HG03175 (cell line): Measurements from ENCODE around the gene MICAL2.

ENCODE experiments used
- ATAC-seq: cut with Tn5 transposase; IDR thresholded peaks from one replicate; pipeline ENCODE4 v1.9.1; 2021; ENCODE audit warnings: mild to moderate bottlenecking, moderate library complexity; ENCODE audit not compliant: unreplicated experiment

The MICAL2 gene

DNA sequence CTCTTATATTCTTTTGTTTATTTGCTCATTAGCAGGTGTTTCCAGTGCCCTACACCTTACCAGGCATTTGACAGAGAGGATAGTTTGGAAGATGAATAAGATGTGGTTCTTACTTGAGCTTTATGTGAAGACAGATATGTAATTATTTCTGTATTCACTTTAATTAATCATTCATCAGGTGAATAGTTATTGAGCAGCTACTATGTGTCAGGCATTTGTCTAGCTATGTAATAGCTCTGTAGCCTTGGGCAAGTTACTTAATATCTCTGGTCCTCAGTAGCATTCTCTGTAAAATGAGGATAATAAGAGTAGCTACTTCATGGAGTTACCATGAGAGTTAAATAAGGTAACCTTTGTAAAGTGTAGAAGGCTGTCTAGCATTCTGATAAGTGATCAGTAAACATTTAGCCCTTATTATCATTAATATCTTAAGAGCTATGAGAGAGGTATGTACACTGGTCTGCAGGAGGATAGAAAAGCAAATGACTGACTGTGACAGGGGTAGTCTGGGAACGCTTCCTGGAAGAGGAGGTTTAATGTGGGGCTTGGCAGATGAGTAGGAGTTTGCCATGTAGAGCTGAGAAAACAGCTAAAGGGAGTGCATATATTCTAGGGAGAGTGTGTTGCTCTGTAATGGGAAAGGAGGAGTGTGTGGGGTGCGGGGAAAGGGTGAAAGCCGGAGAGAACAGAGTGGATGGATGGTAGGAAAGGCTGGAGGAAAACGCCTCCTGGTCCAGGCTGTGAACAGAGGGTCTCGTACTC is 56.1 kb downstream of the MICAL2 start:
- no peak for ATAC-seq

DNA sequence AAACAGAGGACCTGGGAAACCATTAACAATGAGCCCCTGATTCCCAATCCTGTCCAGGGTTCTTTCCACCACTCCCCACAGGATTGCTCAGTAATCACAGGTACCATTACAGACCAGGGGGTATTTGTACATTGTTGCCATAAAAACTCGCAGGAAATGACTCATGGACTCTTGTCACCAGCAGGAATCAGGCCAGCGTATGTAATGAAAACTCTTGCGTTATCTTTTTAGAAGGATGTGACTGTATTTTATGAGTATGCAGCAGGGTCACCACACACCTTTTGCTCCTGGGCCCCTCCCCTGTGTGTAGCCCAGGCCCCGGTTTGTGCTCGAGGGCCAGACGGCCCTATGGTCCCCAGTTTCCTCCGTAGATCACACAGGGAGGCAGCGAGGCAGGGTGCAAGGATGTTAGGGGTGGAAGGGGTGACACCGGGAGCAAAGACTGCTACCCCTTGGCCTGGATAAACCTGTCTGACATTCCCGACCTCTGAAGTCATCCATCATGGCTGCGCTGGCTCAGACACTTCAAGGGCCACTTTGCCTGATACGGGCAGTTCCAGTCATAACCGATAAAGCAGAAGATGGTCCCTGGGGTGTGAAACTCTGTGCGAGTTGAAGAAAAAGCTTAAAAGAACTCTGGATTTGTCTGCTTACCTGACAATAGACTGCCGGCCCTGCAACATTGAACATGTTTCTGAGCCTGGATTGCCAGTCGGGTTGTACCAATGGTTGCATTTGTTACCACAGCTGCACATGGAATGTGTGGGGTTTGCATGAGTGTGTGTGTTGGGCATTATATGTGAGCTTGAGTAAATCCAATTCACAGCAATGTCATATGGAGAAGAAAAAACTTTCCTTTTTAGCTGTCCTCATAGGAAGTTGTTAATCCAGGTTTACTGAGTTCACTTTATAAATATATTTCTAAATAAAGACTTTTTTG is 56.9 kb downstream of the MICAL2 start:
- no peak for ATAC-seq

DNA sequence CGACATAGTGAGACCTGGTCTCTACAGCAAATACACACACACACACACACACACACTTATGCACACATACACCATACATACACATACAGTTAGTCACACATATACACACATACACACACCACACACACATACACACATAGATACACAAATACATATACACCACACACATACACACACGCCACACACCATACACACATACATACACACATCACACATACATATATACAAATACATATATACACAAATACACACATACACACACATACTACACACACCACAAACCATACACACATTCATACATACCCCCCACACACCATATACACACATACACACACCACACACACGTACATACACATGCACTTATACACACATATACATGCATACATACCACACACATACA is 57.7 kb downstream of the MICAL2 start:
- ATAC-seq, result no peak

DNA sequence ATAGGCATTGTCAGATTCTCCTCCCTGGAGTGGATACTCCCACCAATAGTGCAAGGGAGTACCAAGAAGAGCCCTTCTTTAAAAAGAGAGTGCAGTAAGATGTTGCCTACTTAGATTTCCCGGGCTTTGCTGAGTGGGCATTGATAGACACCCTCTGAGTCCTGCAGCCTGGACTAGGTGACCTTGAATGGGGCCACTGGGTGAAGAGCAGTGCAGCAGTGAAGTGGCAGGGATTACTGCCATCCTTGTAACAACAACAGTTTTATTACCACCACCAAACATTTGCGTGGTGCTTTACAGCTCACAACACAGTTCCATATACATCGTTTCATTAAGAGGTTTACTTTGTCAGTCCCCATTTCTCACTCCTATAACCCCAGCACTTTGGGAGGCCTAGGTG is 59.4 kb downstream of the MICAL2 start:
- no peak for ATAC-seq

DNA sequence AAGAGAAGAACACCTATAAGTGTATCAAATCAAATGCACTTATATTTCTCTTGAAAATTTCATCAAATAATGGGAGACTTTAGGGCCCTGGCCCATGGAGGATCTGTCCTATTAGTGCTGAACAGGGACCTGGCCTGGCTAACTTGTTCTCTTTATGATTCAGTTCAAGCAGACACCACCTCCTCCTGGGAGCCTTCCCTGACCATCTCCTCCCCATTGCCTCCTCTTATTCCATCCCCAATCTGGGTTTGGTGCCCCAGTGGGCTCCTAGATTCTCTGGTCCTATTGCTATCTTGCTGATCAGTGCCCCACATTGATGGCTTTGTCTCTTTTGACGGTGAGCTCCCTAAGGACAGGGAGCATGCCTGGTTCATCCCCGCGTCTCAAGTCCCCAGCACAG is 60.1 kb downstream of the MICAL2 start:
- ATAC-seq, result no peak

DNA sequence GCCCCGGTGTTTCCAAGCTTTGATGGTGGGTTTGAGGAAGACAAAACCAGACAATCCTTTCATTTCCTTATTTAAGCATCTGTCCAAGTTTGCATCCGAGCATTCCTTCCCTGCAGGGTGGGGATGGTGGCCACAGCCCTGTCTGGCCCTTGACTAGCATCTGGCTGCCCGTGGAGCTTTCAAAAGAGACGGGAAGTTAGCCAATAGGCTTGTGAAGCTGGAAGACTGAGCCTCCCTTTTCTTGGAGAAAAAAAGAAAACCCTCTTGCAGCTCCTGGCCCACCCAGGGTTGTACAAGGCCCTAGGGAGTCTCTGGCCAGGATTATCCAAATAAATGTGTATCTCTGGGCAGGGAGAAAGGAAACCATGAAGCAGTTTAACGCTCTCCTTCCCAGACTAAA is 60.6 kb downstream of the MICAL2 start:
- ATAC-seq, result no peak

DNA sequence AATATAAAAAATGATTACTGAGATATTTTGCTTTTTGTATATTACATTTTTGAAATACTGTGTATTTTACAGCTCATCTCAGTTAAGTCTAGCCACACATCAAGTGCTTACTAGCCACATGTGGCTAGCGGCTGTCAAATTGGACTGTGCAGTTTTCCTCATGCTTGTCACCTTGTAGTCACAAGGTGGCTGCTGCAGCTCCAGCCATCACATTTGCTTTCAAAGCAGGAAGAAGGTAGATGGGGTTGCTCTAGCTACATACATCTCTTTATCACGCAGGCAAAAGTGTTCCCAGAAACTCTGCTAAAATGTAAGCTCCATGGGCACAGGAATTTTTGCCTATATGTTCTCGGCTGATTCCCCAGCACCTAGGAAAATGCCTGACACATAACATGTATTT is 61.5 kb downstream of the MICAL2 start:
- no peak for ATAC-seq

DNA sequence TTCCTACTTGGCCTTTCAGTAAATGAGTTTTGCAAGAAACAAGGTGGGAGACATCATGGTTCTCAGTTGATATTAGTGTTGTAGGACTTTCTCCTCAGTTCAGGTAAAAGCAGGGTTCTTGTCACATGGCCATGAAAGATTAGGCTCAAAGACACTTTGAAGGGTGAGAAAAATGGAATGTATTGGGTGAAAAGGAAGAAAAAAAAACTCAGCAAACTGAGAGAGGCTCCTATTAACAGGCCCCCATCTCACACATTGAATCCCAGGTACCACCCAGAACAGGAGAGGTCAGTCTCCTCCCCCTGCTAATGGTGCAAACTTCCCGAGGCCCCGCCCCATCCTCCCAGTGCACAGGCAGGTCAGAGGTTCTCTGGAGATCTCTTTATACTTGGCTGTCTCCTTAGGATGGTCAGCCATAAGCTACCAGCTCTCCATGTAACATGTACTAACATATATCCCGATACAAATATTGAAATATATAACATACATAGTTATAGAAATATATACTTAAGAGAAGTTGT is 62.2 kb downstream of the MICAL2 start:
- ATAC-seq, result no peak

DNA sequence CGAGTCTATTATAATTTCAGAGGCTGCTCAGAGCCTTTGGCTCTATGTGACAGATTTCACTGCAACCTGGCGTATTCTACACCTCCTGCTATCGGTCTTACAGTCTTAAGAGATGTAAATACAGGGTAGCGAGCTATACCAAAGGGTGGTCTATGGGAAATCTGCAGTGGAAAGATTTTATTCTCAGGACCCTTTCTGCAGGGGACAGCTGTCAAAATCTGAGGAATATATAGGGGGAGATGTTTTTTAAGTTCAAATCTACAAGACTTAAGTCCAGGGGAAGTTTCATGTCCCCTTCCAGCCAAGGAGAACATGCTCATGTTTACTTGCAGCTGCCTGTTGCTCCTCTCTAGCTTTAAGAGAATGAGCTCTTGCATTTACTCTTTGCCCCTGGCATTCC is 62.7 kb downstream of the MICAL2 start:
- no peak for ATAC-seq

DNA sequence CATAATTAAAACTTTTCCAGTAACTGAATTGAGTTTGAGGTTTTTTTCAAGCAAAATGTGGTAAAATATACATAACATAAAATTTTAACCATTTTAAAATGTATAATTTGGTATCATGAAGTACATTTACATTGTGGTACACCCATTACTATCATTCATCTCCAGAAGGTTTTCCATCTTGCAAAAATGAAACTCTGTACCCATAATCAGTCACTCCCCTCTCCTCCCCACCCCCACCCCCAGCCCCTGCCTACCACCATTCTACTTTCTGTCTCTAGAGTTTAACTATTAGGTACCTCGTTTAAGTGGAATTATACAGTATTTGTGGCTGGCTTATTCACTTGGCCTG is 63.7 kb downstream of the MICAL2 start:
- peak; percentile 51 for ATAC-seq

DNA sequence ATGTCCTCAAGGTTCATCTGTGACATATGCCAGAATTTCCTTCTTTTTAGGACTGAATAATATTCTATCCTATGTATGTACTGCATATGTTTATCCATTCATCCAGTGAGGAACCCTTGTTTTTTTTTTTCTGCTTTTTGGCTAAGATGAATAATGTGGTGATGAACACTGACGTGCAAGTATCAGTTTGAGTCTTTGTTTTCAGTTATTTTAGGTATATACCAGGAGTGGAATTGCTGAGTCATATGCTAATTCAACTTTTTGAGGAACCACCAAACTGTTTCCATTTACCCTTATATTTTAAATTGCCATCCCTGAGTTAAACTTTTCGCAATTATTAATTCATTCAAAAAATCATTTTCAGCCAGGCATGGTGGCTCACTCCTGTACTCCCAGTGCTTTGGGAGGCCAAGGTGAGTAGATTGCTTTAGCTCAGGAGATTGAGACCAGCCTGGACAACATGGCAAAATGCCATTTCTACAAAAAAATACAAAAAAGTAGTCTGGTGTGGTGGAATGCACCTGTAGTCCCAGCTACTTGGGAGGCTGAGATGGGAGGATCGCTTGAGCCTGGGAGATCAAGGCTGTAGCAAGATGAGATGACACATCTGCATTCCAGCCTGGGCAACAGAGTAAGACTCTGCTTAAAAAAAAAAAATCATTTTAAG is 64.2 kb downstream of the MICAL2 start:
- ATAC-seq, result peak; percentile 82

DNA sequence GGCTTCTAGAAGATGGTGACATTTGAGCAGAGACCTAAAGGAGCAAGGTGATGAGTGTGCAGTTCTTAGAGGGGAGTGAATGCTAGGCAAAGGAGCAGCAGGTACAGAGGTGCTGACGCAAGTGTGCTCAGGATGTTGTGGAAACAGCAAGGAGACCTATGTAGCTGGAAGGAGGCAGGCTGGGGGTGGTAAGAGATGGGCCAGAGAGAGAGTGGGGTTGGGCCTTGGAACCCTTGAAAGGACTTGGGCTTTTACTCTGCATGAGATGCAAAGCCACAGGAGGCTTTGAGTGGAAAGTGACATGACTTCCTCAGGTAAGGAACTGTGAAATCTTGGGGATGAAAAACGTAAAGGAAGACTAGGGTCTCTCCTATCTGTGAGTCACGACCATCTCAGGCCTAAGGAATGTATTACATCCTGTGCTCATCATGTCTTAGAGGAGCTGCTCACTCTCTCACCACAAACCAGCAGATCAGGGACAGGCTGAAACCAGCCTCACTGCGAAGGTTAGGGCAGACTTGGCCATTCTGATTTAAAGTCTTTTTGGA is 65.4 kb downstream of the MICAL2 start:
- ATAC-seq, result no peak

DNA sequence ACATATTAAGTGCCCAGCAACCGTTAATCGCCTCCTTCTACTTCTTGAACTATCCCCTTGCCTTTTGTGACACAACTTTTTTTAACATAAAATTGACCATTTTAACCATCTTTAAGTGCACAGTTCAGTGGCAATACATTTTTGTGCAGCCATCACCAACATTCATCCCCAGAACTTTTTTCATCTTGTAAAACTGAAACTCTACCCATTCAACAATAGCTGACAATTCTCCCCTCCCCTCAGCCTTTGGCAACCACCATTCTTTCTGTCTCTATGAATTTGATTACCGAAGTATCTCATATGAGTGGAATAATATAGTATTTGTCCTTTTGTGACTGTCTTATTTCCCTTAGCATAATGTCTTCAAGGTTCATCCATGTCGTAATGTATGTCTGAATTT is 66.0 kb downstream of the MICAL2 start:
- ATAC-seq, result no peak

DNA sequence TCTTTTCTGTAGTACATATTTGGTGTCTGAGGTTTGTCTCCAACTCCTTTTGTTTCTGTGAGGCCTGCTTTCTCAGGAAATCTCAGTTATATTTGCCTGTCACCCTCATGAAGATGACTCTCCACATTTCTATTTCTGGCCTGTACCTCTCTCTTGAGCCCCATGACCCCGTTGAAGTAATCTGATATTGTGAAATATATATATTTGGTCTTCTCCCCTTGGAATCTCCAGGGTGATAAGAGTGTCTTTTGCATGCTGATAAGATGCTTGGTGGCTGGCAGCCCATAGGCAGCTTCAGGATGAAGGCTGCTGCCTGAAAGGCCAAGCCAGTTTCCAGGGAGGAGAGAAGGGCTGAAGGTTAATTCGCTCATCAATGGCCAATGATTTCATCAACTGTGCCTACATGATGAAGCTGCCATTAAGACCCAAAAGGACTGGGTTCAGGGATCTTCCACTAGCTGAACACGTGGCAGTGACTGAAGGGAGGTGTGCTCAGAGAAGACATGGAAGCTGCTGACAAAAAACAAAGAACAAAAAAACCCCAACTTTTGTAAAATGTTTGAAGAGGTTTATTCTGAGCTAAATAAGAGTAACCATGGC is 67.4 kb downstream of the MICAL2 start:
- ATAC-seq, result no peak

DNA sequence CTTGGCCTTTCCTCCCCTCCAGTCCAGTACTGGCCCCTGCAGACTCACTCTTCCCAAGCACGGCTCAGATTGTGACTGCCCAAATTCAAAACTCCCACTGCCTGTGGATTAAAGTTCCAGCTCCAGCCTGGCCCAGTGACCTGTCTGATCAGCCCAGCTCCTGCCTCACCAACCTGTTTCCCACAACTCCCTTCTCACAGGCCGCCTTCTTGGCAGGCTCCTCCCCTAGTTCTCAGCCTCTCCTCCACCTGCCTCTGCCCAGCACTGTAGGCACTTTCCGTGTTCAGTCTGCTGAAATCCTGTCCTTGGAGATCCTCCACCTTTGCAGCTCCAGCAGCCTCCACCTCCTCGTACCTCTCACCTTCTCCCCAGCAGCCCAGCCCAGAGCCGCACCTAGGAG is 68.6 kb downstream of the MICAL2 start:
- ATAC-seq, result no peak

DNA sequence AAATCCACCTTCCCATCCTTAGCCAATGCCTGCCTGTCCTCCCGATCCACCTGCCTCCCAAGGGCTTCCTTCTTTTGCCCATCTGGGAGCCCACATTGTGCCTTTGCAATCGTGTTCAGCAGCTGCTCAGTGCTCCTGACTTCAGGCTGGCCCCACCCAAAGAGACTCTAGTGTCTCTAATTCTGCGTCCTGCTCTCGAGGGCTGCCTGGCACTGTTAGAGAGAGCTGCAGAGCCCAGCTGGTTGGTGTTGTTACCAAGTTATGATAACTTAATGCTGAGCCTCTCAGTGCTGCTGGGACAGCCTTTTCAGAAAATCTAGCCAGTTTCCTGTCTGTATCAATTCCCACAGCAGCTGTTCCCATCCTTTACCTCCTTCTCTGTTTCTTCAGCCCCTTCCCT is 69.1 kb downstream of the MICAL2 start:
- ATAC-seq, result no peak

DNA sequence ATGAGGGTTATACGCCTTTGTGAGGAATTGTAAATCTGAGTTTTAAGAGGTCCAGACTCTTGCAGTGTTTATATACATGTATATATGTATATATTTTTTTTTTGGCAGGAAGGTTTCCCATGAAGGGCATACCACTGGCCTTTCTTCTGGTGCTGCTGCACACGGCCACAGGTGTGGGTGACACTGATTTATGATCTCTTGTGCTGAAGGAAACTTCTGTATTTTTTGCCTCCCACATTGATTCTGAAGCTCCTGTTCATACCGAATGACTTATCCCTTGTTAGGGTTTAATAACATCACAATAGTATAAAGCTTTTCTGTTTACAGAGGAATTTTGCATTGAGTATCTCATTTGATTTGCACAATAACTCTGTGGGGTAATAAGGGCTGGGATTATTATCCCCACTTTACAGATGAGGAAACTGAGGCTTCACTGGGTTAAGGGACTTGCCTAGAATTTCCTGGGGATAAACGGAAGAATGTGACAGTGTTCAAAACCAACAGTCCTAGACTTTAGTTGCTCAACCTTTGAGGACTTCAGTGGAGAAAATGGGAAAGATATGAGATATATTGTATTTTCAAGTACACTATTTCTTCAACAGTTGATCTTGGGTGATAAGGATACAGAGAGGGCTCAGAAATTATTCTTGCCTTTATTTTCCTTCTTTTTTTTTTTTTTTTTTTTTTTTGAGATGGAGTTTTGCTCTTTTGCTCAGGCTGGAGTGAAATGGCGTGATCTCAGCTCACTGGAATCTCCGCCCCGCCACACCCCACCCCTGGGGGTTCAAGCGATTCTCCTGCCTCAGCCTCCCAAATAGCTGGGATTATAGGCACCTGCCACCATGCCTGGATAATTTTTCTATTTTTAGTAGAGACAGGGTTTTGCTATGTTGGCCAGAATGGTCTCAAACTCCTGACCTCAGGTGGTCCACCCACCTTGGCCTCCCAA is 70.1 kb downstream of the MICAL2 start:
- ATAC-seq, result no peak

DNA sequence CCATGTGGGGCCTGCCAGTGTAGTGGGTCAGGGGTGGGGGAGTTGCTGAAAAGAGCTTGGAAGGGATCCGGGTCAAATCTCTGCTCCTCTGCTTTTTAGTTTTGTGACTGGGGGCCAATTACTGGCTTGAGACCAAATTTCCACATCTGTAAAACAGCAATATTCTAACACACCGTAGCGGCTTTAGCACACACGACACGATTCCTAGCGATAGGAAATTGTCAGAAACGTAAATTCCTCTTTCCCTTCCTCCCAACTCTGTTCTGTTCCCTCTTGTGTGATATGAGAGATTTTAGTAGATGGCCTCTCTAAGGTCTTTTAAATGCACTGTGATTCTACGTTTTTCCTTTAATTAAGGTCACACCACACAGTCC is 71.9 kb downstream of the MICAL2 start:
- ATAC-seq, result no peak

DNA sequence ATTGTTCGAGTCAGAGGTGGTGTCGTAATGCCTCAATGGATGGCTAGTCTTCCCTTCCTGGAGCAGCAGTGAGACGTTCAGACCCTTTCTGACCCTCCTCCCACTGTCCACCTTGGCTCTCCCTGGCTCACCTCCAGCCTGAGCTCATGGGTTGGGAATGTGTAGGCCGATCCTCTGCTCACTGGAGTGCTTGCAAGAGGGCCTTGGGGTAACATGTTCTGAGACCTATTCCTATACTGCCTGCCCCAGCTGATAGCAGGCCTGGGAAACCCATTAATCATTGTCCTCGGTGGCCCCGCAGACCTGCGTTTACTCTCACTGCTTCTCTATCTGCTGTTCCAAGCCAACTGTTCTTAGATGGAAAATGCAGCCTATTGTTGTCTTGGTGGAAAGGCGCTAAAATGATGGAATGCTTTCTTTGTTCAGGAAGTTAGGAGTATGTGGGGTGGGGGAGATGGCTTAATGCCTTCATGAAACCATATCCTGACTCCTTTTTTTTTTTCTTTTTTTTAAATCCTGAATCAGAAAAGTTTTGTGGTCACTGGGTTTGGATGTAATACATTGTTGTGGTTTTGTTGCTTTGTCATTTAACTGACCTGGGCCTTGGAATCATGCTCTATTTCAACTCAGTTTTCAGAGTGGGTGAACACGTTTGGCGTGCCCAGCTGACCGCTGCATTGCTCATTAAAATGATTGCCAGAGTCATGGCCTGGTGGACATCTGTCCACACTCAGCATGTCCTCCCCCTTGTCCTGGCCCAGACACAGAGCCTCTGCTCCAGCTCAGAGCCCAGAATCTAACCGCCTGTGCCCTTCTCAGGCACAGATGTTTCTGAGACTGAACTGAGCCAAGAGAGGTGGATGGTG is 72.5 kb downstream of the MICAL2 start:
- no peak for ATAC-seq
